Ishikawa (cell line): Measurements from ENCODE around the gene DIP2B.

Experiments
- CREB1 ChIP-seq: IDR thresholded peaks from 2 replicates; pipeline ENCODE4 v1.6.1; 2012; ENCODE audit warnings: low read depth
- EGR1 ChIP-seq: IDR thresholded peaks from 2 replicates; pipeline ENCODE4 v1.6.1; 2012
- EP300 ChIP-seq: IDR thresholded peaks from 2 replicates; pipeline ENCODE4 v1.6.1; 2012; ENCODE audit warnings: borderline replicate concordance
- NFIC ChIP-seq: IDR thresholded peaks from 2 replicates; pipeline ENCODE4 v1.6.1; 2012
- YY1 ChIP-seq: IDR thresholded peaks from 2 replicates; pipeline ENCODE4 v1.6.1; 2012; ENCODE audit warnings: low read depth
- ZBTB7A ChIP-seq: IDR thresholded peaks from 2 replicates; pipeline ENCODE4 v1.6.1; 2012; ENCODE audit warnings: low read depth
- TF ChIP-seq, protein P1 (sequence below): IDR thresholded peaks from 2 replicates; pipeline ENCODE4 v1.6.1; 2012

DNA sequence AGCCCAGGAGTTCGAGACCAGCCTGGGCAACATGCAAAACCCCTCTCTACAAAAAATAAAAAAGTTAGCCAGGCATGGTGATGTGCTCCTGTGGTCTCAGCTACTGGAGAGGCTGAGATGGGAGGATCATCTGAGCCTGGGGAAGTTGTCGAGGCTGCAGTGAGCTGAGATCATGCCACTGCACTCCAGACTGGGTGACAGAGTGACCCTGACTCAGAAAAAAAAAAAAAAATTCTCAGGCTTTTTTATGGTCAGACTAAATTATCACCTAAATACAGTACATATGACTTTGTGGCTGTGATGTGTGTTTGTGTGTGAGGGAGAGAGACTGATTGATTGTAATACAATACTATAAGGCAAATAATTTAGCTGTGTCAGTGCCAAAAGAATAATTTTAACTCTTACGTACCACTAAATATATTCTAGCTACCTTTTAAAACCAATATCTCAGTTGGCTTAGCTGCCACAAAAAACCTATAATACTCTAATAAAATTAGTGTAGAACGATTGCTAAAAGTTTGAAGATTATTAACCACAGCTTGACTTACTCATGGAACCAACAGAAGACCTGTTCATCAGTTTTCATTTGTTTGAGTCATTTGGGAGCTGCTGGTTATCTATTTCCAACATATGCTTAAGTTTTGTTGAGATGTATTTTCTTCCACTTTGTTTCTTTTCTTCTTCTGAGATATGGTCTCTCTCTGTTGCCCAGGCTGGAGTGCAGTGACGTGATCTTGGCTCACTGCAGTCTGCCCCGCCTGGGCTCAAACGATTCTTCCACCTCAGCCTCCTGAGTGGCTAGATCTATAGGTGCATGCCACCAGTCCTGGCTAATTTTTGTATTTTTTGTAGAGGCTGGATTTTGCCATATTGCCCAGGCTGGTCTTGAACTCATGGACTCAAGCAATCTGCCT lies 58.0 kb downstream of the DIP2B start:
- TF ChIP-seq EP300 (no peak), CREB1 (no peak), YY1 (no peak), EGR1 (no peak), ZBTB7A (no peak), NFIC (no peak)
- TF ChIP-seq, protein P1, sequence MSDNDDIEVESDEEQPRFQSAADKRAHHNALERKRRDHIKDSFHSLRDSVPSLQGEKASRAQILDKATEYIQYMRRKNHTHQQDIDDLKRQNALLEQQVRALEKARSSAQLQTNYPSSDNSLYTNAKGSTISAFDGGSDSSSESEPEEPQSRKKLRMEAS, result no peak
